SK-N-SH (cell line): Measurements from ENCODE around the gene ADIPOR2. TPM values are rescaled to one million over a fixed set of nuclear protein-coding genes. Genes with fewer than 3 reads are reported as not detected.

Experiments
- CTCF ChIA-PET: fragments of 300-600, 350-600 bp; formaldehyde crosslinking; extraction: SDS; loops from one replicate; lab custom pipeline; 2021; lab: Yijun Ruan, JAX
- POLR2A ChIA-PET: fragments of 350-600 bp; sonication (Branson Sonifier 250); formaldehyde crosslinking; extraction: SDS; loops from one replicate; lab custom pipeline; 2020; ENCODE audit warnings: antibody characterized with exemption, inconsistent platforms; lab: Yijun Ruan, JAX
- DNase-seq: peaks from one replicate; pipeline ENCODE4 v3.0.0; 2012
- H2AFZ ChIP-seq: fragments of 200-600 bp; sonication (generic); 2 replicates; pipeline ENCODE4 v1.8.1; 2016; ENCODE audit warnings: antibody characterized with exemption, mild to moderate bottlenecking, low read depth
- H3F3A ChIP-seq: fragments of 200-600 bp; sonication (generic); replicated peaks from 2 replicates; pipeline ENCODE3; 2016; ENCODE audit warnings: antibody characterized with exemption, mild to moderate bottlenecking; ENCODE audit not compliant: insufficient read depth
- H3K27ac ChIP-seq, 2 experiments: fragments of 200-500 bp in 1 of 2; fragments of 200-600 bp in 1 of 2; sonication (Bioruptor generic) in 1 of 2; sonication (generic), shearing (Covaris generic) in 1 of 2; 2 replicates each; pipeline versions ENCODE4 v1.5.1 to v1.6.1; 2014 to 2016; ENCODE audit warnings: low read depth in 2 of 2, inconsistent platforms in 1 of 2, low read length in 1 of 2, mild to moderate bottlenecking in 1 of 2, mixed read lengths in 1 of 2
- H3K27me3 ChIP-seq: fragments of 200-600 bp; sonication (generic), shearing (Covaris generic); 2 replicates; pipeline ENCODE4 v1.6.1; 2016; ENCODE audit warnings: mixed run types; ENCODE audit not compliant: insufficient read depth
- H3K36me3 ChIP-seq, 2 experiments: fragments of 200-500 bp in 1 of 2; fragments of 200-600 bp in 1 of 2; sonication (Bioruptor generic) in 1 of 2; sonication (generic) in 1 of 2; replicated peaks in 1 of 2; 2 replicates each; pipeline versions ENCODE3 to v1.5.1; 2014 to 2016; ENCODE audit warnings: low read length in 1 of 2, mild to moderate bottlenecking in 1 of 2; ENCODE audit not compliant: insufficient read depth in 2 of 2, control insufficient read depth in 1 of 2
- H3K4me1 ChIP-seq, 2 experiments: fragments of 200-500 bp in 1 of 2; fragments of 200-600 bp in 1 of 2; sonication (Bioruptor generic) in 1 of 2; sonication (generic), shearing (Covaris generic) in 1 of 2; 2 replicates each; pipeline versions ENCODE4 v1.5.1 to v1.6.1; 2014 to 2016; ENCODE audit warnings: low read depth in 1 of 2, low read length in 1 of 2, mixed run types in 1 of 2; ENCODE audit not compliant: insufficient read depth in 2 of 2, control insufficient read depth in 1 of 2
- H3K4me2 ChIP-seq: fragments of 200-600 bp; sonication (generic), shearing (Covaris generic); 2 replicates; pipeline ENCODE4 v1.6.1; 2017; ENCODE audit warnings: mixed run types
- H3K4me3 ChIP-seq, 2 experiments: fragments of 200-500 bp in 1 of 2; fragments of 200-600 bp in 1 of 2; sonication (Bioruptor generic) in 1 of 2; sonication (generic), shearing (Covaris generic) in 1 of 2; 2 replicates each; pipeline versions ENCODE4 v1.5.1 to v1.8.1; 2014 to 2016; ENCODE audit warnings: low read depth in 2 of 2, inconsistent platforms in 1 of 2, low read length in 1 of 2, mild to moderate bottlenecking in 1 of 2, mixed read lengths in 1 of 2, moderate library complexity in 1 of 2
- H3K79me2 ChIP-seq: fragments of 200-600 bp; sonication (generic); 2 replicates; pipeline ENCODE4 v1.8.1; 2017; ENCODE audit warnings: mild to moderate bottlenecking; ENCODE audit not compliant: insufficient read depth
- H3K9ac ChIP-seq: fragments of 200-600 bp; sonication (generic); 2 replicates; pipeline ENCODE4 v1.6.1; 2017; ENCODE audit warnings: mixed run types
- H3K9me2 ChIP-seq: fragments of 200-600 bp; sonication (generic); 2 replicates; pipeline ENCODE4 v1.6.1; 2017; ENCODE audit warnings: mixed run types
- H3K9me3 ChIP-seq: fragments of 200-600 bp; sonication (generic); 2 replicates; pipeline ENCODE4 v1.6.1; 2017; ENCODE audit warnings: mixed run types, mild to moderate bottlenecking, moderate library complexity
- H4K20me1 ChIP-seq: fragments of 200-600 bp; sonication (generic); 2 replicates; pipeline ENCODE4 v1.6.1; 2017; ENCODE audit warnings: mild to moderate bottlenecking, mixed run types; ENCODE audit not compliant: insufficient read depth
- CHD2 ChIP-seq: fragments of 150-350 bp; IDR thresholded peaks from 2 replicates; pipeline ENCODE4 v1.6.1; 2018; ENCODE audit warnings: low read length; ENCODE audit not compliant: partially characterized antibody
- FOXM1 ChIP-seq: IDR thresholded peaks from 2 replicates; pipeline ENCODE4 v1.4.0; 2012; ENCODE audit warnings: low read depth, mild to moderate bottlenecking
- POLR2AphosphoS5 ChIP-seq: IDR thresholded peaks from 2 replicates; pipeline ENCODE4 v1.6.1; 2012; ENCODE audit warnings: low read depth, low read length
- RAD21 ChIP-seq: IDR thresholded peaks from 2 replicates; pipeline ENCODE4 v1.6.1; 2012; ENCODE audit warnings: mild to moderate bottlenecking, low read length
- REST ChIP-seq: IDR thresholded peaks from 2 replicates; pipeline ENCODE4 v1.6.1; 2012; ENCODE audit warnings: mild to moderate bottlenecking, low read depth, low read length, moderate library complexity
- RFX5 ChIP-seq: IDR thresholded peaks from 2 replicates; pipeline ENCODE4 v1.6.1; 2012; ENCODE audit warnings: mild to moderate bottlenecking, improper control_type of control experiment, low read length
- TCF12 ChIP-seq: IDR thresholded peaks from 2 replicates; pipeline ENCODE4 v1.4.0; 2012
- WGBS: methylation state at CpG from one replicate; pipeline ENCODE4 v1.1.6; 2017; ENCODE audit warnings: low lambda C conversion rate; 5-methylcytosine and 5-hydroxymethylcytosine counted together
- polyA plus RNA-seq, 3 experiments: library from polyadenylated mRNA; depleted of rRNA; stranded (reverse); fragments of >200 nt; gene quantifications; 2 replicates each; pipeline ENCODE4 v1.2.3, GENCODE V29; 2012
- TF ChIP-seq, protein P1 (sequence below): IDR thresholded peaks from 2 replicates; pipeline ENCODE4 v1.4.0; 2012; ENCODE audit warnings: low read depth, borderline replicate concordance

Gene ADIPOR2
- polyA plus RNA-seq, 1 of the 3 experiments (the other 2 are of a cell fraction), result 17.1 TPM

- peaks cover 0 to 68% of the 10 kb centered on the region in 2 experiments; a peak in 1 of 4 replicates for H3K4me1 ChIP-seq
- 88% methylated on average over 6 of the region's 10 CpGs for WGBS
- no peaks in the 10 kb centered on the region for H3K9me2 ChIP-seq
- ChIA-PET CTCF (interaction anchor here (1.1 to 3.5 kb wide), 3 partner anchors 10 to 116 kb away, joined by 3 to 19 read pairs (median 8); no protein-coding TSS in a partner anchor), POLR2A (no interaction called here)
- no peak overlapping the region for H3K4me3 ChIP-seq
- no peaks in the 10 kb centered on the region for H3K9me3 ChIP-seq
- TF ChIP-seq CHD2, result no peak
- TF ChIP-seq POLR2AphosphoS5, result no peak
- TF ChIP-seq, protein P1, sequence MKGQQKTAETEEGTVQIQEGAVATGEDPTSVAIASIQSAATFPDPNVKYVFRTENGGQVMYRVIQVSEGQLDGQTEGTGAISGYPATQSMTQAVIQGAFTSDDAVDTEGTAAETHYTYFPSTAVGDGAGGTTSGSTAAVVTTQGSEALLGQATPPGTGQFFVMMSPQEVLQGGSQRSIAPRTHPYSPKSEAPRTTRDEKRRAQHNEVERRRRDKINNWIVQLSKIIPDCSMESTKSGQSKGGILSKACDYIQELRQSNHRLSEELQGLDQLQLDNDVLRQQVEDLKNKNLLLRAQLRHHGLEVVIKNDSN, result no peak
- H4K20me1 ChIP-seq, result no peaks in the 10 kb centered on the region
- no peaks in the 10 kb centered on the region for H3F3A ChIP-seq
- no peaks in the 10 kb centered on the region for H3K79me2 ChIP-seq
- peaks cover 25% of the 10 kb centered on the region; the same call in 1 of the 2 replicates for H3K27me3 ChIP-seq
- no peak overlapping the region; a peak in 1 of 4 replicates for H3K27ac ChIP-seq
- no peaks in the 10 kb centered on the region for H3K36me3 ChIP-seq
- no peak overlapping the region for H2AFZ ChIP-seq
- no peak overlapping the region for H3K4me2 ChIP-seq
- H3K9ac ChIP-seq, result no peak overlapping the region
- no peak for DNase-seq
Observed at GRCh38 chr12:1823237-1823636, 132.4 kb downstream of the ADIPOR2 start.

- H3K4me3 ChIP-seq, result no peak overlapping the region
- H3K27ac ChIP-seq, result no peak overlapping the region
- no peaks in the 10 kb centered on the region for H3K79me2 ChIP-seq
- H3K27me3 ChIP-seq, result peaks cover 11% of the 10 kb centered on the region; the same call in 1 of the 2 replicates
- no peak overlapping the region for H2AFZ ChIP-seq
- no peak overlapping the region for H3K4me2 ChIP-seq
- DNase-seq, result no peak
- peaks cover 0 to 74% of the 10 kb centered on the region in 2 experiments; a peak in 2 of 4 replicates for H3K4me1 ChIP-seq
- H3K36me3 ChIP-seq, result no peaks in the 10 kb centered on the region
- H3K9me3 ChIP-seq, result no peaks in the 10 kb centered on the region
- H3F3A ChIP-seq, result no peaks in the 10 kb centered on the region
- no peak overlapping the region for H3K9ac ChIP-seq
- 60% methylated on average over 13 of the region's 14 CpGs for WGBS
- no peak for TF ChIP-seq REST
- TF ChIP-seq TCF12, result no peak
- TF ChIP-seq FOXM1, result no peak
- no peak for TF ChIP-seq RAD21
- no peak for TF ChIP-seq RFX5
- TF ChIP-seq CHD2, result no peak
- H4K20me1 ChIP-seq, result no peaks in the 10 kb centered on the region
- ChIA-PET CTCF (interaction anchor here (2.0 to 3.5 kb wide), 2 partner anchors 34 to 114 kb away, joined by 8 to 19 read pairs; no protein-coding TSS in a partner anchor), POLR2A (no interaction called here)
- H3K9me2 ChIP-seq, result no peaks in the 10 kb centered on the region
Observed at GRCh38 chr12:1825382-1826102, 134.7 kb downstream of the ADIPOR2 start.
